GM23248 (cell line): ENCODE measurements around the gene USP34.

Experiments used
- EZH2 ChIP-seq: fragments of 200-600 bp; sonication (generic); IDR thresholded peaks from 2 replicates; pipeline ENCODE4 v1.6.1; 2018; ENCODE audit warnings: antibody characterized with exemption, mild to moderate bottlenecking; ENCODE audit not compliant: insufficient read depth, poor library complexity, severe bottlenecking
- EZH2phosphoT487 ChIP-seq: fragments of 200-600 bp; sonication (generic); IDR thresholded peaks from 2 replicates; pipeline ENCODE4 v1.6.1; 2018; ENCODE audit warnings: antibody characterized with exemption, moderate library complexity, mild to moderate bottlenecking, low read depth; ENCODE audit not compliant: insufficient read depth

- TF ChIP-seq EZH2: no peak
- no peak for TF ChIP-seq EZH2phosphoT487
Observed at GRCh38 chr2:61318553-61318952, 152.3 kb downstream of the USP34 start.
